Cerebellar cortex (tissue), 1 donor: ENCODE measurements around the gene MACROD2.

Experiments used
- DNase-seq: peaks from one replicate; pipeline ENCODE4 v3.0.0-alpha.2; 2015; ENCODE audit warnings: low spot score

Gene MACROD2

GRCh38 chr20:15446373-15446772, 1451.1 kb downstream of the MACROD2 start:
- DNase-seq: no peak

- DNase-seq: no peak
Observed at GRCh38 chr20:15447549-15447948, 1452.2 kb downstream of the MACROD2 start.

GRCh38 chr20:15449061-15449460, 1453.7 kb downstream of the MACROD2 start:
- no peak for DNase-seq

GRCh38 chr20:15451241-15451640, 1455.9 kb downstream of the MACROD2 start:
- no peak for DNase-seq

GRCh38 chr20:15455279-15455678, 1460.0 kb downstream of the MACROD2 start:
- DNase-seq: no peak

GRCh38 chr20:15461938-15462337, 1466.6 kb downstream of the MACROD2 start:
- DNase-seq: no peak

- DNase-seq: peak; percentile 19
Observed at GRCh38 chr20:15475483-15475882, 1480.2 kb downstream of the MACROD2 start.

- no peak for DNase-seq
Observed at GRCh38 chr20:15476186-15476585, 1480.9 kb downstream of the MACROD2 start.

- no peak for DNase-seq
Observed at GRCh38 chr20:15476781-15477180, 1481.5 kb downstream of the MACROD2 start.

GRCh38 chr20:15482525-15482924, 1487.2 kb downstream of the MACROD2 start:
- DNase-seq: no peak

- DNase-seq: no peak
Observed at GRCh38 chr20:15485519-15485918, 1490.2 kb downstream of the MACROD2 start.

- DNase-seq: no peak
Observed at GRCh38 chr20:15487030-15487429, 1491.7 kb downstream of the MACROD2 start.

GRCh38 chr20:15487682-15488081, 1492.4 kb downstream of the MACROD2 start:
- no peak for DNase-seq

- no peak for DNase-seq
Observed at GRCh38 chr20:15491575-15491974, 1496.3 kb downstream of the MACROD2 start.

GRCh38 chr20:15494851-15495250, 1499.5 kb downstream of the MACROD2 start:
- DNase-seq: no peak

- no peak for DNase-seq
Observed at GRCh38 chr20:15496501-15497039, 1501.3 kb downstream of the MACROD2 start.

GRCh38 chr20:15498926-15499325, 1503.6 kb downstream of the MACROD2 start:
- no peak for DNase-seq

GRCh38 chr20:15506311-15506710, 1511.0 kb downstream of the MACROD2 start:
- peak; percentile 22 for DNase-seq

GRCh38 chr20:15507151-15507550, 1511.8 kb downstream of the MACROD2 start:
- DNase-seq: no peak

GRCh38 chr20:15511551-15511950, 1516.2 kb downstream of the MACROD2 start:
- DNase-seq: no peak

GRCh38 chr20:15512916-15513315, 1517.6 kb downstream of the MACROD2 start:
- DNase-seq: no peak

- peak; percentile 69 for DNase-seq
Observed at GRCh38 chr20:15515691-15516090, 1520.4 kb downstream of the MACROD2 start.

- no peak for DNase-seq
Observed at GRCh38 chr20:15520930-15521524, 1525.7 kb downstream of the MACROD2 start.

- no peak for DNase-seq
Observed at GRCh38 chr20:15523400-15523799, 1528.1 kb downstream of the MACROD2 start.
